Dermis microvascular lymphatic vessel endothelial cell (primary cell): ENCODE data around the gene ZNF813. TPM values are rescaled to one million over a fixed set of nuclear protein-coding genes. Genes with fewer than 3 reads are reported as not detected.
"Not testable (repeated sequence)": the region's sequence is repeated elsewhere in the genome, so short reads cannot be mapped to it uniquely, and the experiment has no call there.

Experiments
- DNase-seq, 2 donors: peaks; one replicate each; pipeline versions ENCODE4 v3.0.0 to v3.0.0-alpha.2; 2010; ENCODE audit warnings: low read depth in 2 of 2
- total RNA-seq: library from RNA; depleted of rRNA; stranded (reverse); fragments of >200 nt; gene quantifications from 2 replicates; pipeline ENCODE4 v1.2.1, GENCODE V29; 2014

ZNF813 gene
- total RNA-seq: 2.7 and 6.2 TPM in 2 replicates

DNA sequence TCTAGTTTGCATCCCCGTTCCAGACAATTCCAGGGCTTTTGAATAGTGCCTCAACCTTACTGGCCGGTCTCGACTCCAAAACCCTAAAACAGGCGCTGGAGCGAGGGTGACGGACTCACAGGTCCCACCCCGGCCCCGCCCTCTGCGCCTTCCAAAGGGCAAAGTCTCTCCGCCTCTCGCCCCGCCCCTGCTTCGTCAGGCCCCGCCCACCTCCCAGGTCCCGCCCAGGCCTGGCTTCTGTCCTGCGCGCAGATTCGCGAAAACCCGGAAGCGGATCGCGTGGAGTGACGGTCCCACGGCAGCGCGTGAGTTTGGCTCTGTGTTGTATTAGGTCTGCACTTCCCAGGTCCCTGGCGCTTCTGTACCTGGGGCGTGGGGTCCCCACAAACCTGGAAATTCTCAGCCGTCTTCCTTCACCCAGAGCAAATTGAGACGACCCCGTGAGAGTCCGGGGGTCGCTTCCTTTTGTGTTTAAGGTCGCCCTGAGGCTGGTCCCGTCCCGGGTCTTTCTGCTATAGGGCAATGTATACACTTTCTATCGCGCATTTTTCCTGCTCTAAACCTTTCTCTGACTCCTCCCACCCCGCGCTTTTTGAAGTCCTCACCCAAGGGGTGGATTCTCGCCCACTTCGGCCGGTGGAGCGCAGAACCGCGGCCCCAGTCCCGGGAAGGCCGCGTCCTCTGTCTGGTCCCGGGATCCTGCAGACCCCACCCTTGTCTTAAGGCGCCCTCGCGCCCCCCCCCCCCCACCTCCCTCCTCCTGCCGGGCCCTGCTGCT lies at the start of gene ZNF813:
ZNF813 (plus strand) TSS at position 249 of the 778 bp plus-strand sequence. CDS start 16,090 bp downstream, outside the sequence.
- DNase-seq: peak; percentile 63 to 88

DNA sequence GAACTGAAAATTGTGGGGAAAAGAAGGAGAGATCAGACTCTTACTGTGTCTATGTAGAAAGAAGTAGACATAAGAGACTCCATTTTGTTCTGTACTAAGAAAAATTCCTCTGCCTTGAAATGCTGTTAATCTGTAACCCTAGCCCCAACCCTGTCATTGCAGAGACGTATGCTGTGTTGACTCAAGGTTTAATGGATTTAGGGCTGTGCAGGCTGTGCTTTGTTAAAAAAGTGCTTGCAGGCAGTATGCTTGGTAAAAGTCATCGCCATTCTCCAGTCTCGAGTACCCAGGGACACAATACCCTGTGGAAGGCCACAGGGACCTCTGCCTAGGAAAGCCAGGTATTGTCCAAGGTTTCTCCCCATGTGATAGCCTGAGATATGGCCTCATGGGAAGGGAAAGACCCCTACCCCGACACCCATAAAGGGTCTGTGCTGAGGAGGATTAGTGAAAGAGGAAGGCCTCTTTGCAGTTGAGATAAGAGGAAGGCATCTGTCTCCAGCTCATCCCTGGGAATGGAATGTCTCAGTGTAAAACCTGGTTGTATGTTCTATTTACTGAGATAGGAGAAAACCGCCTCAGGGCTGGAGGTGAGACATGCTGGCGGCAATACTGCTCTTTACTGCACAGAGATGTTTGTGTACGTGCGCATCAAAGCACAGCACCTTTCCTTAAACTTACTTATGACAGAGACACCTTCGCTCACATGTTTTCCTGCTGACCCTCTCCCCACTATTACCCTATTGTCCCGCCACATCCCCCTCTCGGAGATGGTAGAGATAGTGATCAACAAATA lies 46.8 kb upstream of the ZNF813 start:
- not testable (repeated sequence) for DNase-seq

DNA sequence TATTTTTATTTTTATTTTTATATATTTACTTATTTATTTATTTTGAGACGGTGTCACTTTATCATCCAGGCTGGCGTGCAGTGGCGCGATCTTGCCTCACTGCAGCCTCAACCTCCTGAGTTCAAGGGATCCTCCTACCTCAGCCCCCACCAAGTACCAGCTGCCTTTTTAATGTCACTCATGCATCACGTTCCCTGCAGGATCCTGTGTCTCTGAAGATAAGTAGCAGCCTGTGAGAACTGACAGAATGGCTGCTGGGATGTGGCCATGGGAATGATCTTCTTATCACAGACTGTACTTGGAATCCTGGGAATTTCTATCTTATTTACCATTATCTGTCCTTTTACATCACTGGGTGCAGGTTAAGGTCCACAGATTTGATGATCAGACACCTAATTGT lies 45.0 kb upstream of the ZNF813 start:
- DNase-seq: no peak

DNA sequence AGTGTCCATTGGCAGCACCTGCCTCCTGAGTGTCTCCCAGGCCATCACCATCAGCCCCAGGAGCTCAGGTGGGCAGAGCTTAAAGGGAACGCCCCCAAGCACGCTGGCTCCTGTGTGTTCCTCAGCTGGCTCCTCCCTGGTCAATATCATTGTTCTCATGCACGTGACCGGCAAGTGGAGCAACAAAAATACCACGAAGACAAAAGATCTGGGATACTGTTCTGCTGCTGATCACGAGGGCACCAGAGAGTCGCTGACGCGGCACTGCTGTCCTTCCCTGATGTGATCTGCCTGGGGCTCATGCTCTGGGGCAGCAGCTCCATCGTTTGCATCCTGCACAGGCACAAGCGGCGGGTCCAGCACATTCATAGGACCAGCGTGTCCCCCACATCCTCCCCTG lies 44.5 kb upstream of the ZNF813 start:
- DNase-seq: peak; percentile 25 to 27

DNA sequence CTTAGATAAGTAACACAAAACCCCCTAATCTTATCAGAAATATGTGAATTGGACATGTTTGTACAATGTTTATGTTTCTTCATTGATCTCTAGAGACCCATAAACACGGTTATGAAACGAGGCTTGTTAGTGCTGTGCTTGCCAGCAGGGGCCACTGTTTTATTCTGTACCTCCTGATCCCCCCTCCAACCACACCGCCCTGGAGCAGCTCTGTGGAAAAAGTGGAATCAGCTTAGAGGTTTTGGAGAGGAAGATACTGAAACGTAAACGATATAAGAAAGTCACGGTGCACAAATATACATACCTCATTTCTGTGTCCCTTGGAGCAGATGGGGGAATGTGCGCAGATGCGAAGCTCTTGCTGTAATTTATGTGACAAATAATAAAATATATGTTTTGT lies 43.9 kb upstream of the ZNF813 start:
- peak; percentile 12 to 22 for DNase-seq

DNA sequence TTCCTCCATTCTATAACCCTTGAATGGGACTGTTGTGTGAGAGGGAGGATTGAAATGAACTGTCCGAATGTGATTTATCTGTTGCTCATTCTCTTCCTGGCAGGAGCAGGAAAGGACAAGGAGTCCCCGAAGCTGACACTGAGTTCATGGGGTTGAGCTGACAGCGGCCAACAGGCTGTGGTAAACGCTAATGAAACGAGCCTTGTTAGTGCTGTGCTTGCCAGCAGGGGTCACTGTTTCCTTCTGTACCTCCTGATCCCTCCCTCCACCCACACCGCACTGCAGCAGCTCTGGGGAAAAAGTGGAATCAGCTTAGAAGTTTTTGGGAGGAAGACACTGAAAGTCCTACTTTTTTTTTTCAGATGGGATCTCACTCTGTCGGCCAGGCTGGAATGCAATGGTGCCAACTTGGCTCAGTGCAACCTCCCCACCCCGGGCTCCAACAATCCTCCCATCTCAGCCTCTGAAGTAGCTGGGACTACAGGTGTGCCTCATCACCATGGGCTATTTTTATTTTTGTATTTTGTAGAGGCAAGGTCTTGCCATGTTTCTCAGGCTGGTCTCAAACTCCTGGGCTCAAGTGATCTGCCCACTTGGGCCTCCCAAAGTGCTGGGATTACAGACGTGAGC lies 42.5 kb upstream of the ZNF813 start:
- peak; percentile 71 to 79 for DNase-seq

DNA sequence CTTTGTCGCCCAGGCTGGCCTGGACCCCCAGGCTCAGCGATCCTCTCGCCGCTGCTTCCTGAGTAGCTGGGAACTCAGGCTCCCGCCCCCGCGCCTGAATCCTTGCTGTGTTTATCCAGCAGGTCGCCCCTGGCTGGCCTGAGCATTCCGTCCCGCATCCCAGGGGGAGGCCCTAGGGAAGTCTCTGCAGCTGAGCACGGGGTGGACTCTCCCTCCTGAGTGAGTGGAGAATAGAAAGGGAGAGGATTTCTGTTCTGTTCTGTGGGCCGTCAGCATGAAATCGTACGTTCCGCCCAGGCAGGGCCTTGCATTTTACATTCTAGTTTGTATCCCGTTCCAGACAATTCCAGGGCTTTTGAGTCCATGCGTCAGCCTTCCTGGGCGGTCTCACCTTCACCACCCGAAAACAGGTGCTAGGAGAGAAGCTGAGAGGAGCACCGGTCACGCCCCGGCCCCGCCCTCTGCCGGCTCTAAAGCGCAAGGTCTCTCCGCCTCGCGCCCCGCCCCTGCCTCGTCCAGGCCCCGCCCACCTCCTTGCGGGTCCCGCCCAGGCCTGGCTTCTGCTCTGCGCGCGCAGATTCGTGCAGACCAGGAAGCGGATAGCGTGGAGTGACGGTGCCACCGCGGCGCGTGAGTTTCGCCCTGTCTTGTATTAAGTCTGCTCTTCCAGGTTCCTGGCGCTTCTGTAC lies 36.0 kb upstream of the ZNF813 start, which contains the start of gene ZNF761:
ZNF761 (plus strand) TSS at position 586 of the 689 bp plus-strand sequence. CDS start 15,285 bp downstream, outside the sequence.
- DNase-seq: peak; percentile 74 to 95

DNA sequence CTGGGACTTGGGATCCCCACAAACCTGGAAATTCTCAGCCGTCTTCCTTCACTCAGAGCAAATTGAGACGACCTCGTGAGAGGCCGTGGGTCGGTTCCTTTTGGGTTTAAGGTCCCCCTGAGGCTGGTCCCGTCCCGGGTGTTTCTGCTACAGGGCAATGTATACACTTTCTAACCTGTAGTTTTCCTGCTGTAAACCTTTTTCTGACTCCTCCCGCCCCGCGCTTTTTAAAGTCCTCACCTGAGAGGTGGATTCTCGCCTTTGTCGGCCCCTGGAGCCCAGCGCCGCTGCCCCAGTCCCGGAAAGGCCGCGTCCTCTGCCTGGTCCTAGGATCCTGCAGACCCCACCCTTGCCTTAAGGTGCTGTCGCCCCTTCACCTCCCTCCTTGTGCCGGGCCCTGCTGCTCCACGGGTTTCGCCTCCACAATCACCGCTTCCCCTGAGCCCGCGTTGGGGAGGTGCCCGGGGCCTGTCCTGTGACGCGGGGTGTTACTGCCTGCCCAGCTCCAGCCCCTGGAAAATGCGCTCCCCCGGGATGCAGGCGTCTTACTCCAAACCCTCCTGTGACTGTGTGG lies 35.4 kb upstream of the ZNF813 start:
- peak in 1 of 2 donors; percentile 36 for DNase-seq

DNA sequence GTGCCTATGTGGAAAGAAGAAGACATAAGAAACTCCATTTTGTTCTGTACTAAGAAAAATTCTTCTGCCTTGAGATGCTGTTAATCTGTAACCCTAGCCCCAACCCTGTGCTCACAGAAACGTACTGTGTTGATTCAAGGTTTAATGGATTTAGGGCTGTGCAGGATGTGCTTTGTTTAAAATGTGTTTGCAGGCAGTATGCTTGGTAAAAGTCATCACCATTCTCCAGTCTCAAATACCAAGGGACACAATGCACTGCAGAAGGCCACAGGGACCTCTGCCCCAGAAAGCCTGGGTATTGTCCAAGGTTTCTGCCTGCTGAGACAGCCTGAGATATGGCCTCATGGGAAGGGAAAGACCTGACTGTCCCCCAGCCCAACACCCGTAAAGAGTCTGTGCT lies 23.7 kb upstream of the ZNF813 start:
- not testable (repeated sequence) for DNase-seq

DNA sequence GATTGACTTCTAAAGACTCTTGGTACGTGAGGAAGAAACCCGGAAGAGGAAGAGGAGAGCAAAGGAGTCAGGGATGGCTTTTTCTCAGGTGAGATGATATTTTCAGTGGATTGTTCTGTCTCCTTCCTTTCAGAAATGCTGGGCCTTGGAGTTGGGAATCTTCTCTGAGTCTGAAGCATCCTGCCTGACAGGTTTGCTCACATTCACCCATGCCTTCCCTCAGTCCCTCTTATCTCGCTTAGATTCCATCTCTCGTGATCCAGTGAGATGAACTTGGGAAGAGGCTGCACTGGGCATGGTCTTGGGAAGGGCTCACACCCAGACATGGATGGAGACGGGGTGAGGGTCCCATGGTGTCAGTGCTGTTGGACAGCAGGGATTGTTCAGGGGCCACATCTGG lies 20.3 kb upstream of the ZNF813 start:
- not testable (repeated sequence) for DNase-seq

DNA sequence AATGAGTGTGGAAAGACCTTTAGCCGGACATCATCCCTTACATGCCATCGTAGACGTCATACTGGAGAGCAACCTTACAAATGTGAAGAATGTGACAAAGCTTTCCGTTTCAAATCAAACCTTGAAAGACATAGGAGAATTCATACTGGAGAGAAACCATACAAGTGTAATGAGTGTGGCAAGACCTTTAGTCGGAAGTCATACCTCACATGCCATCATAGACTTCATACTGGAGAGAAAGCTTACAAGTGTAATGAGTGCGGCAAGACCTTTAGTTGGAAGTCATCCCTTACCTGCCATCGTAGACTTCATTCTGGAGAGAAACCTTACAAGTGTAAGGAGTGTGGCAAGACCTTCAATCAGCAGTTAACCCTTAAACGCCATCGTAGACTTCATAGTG lies 11.7 kb upstream of the ZNF813 start:
- DNase-seq: no peak

DNA sequence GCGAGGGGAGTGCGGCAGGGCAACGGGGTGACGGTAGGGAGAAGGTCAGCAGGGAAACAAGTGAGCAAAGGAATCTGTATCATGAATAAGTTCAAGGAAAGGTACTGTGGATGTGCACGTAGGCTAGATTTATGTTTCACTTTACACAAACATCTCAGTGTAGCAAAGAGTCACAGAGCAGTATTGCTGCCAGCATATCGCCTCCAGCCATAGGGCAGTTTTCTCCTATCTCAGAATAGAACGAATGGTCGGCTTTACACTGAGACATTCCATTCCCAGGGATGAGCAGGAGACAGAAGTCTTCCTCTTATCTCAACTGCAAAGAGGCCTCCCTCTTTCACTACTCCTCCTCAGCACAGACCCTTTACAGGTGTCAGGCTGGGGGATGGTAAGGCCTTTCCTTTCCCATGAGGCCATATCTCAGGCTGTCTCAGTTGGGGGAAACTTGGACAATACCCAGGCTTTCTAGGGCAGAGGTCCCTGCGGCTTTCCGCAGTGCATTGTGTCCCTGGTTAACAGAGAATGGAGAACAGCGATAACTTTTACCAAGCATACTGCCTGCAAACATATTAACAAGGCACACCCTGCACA lies 7.3 kb upstream of the ZNF813 start:
- not testable (repeated sequence) for DNase-seq

DNA sequence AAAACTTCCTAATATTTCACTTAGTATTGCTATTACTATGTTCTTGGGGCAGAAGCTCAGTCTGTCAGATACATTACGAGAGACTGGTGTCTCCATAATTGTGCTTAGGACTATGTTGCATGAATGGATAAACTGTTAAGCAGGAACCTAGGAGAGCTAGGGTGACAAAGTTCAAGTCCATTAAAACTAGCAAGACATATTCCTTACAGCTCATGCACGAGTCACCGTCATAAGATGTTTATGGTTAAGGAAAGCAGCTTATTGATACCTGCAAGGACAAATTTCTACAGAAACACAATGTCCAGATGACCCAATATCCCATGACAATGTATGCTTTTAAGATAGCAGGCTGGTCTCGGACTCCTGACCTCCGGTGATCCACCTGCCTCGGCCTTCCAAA lies 5.7 kb upstream of the ZNF813 start:
- DNase-seq: no peak

DNA sequence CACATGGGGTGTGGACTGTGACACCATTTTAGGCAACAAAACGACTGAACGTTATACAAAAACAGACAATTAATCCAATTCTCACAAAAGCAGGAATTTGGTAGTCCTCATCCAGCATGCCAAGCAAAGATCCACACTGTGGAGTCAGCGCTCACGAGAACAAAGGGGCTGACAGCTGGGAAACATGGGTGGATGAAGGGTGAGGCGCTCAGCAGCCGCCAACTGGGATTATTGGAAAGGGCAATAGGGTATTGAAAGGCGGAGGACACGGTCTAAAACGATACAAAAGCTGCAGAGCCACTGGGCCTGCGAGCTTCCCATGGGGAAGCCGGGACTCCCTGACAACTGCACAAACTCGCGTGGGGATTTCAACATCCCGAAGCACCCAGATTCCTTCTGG lies 4.7 kb upstream of the ZNF813 start:
- no peak for DNase-seq

DNA sequence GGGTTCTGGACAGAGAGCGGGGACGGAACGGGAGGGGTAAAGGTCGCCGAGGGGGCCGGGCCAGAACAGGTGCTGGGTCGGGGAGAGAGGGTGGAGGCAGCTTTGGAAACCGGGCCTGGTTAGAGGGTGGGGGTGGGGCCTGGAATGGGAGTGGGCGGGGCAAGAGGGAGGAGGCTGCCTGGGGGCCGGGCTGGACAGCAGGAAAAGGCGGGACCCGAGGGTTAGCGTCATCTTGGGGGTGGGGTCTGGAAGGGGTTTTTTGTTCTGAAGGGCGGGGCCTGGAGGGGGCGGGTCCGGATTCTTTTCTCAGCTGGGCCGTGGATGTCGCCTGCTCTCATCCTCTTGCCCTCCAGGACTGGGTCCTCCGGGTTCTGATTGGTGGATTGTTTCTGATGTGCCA lies 4.3 kb upstream of the ZNF813 start:
- DNase-seq: peak; percentile 20 to 48

DNA sequence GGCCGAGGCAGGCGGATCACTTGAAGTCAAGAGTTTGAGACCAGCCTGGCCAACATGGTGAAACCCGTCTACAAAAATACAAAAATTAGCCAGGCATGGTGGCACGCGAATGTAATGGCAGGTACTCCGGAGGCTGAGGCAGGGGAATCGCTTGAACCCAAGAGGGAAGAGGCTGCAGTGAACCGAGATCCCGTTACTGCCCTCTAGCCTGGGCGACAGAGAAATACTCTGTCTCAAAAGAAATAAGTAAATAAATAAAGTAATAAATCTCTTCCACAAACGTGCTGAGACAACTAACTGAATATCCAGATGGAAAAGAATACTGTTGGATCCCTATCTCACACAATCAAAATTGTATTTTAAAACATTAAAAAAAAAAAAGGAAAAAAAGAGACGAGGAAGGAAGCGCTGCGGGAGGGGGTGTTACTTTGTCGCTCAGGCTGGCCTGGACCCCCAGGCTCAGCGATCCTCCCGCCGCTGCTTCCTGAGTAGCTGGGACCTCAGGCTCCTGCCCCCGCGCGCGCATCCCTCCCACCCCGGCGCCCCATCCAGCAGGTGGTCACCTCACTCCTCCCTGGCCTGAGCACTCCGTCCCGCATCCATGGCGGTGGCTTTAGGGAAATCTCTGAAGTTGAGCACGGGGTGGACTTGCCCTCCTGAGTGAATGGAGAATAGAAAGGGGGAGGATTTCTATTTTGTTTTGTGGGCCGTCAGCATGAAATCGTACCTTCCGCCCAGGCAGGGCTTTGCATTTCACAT lies 628 bp upstream of the ZNF813 start:
- no peak for DNase-seq

DNA sequence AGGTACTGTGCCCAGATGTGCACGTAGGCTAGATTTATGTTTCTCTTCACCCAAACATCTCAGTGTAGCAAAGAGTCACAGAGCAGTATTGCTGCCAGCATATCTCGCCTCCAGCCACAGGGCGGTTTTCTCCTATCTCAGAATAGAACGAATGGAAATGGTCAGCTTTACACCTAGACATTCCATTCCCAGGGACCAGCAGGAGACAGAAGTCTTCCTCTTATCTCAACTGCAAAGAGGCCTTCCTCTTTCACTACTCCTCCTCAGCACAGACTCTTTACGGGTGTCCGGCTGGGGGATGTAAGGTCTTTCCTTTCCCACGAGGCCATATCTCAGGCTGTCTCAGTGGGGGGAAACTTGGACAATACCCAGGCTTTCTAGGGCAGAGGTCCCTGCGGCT lies 1.1 kb downstream of the ZNF813 start:
- peak in 1 of 2 donors; percentile 8 for DNase-seq

DNA sequence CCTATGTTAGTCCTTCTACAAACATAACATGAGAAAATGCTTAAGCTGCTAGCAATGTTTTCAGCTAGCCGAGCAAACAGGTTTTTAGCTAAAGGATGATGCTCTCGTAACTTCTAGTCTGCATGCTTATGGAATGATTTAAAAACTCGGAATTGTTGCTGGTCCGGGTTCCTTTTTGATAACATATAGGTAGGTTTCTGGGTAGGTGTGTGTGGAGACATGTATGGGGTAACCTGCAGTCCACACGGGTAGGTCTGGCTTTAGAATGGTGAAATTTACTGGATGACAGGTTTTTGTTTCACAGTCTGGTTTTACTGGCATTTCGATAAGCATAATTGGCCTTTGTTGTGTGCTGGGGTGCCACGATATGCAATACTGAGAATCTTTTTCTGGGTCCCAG lies 4.4 kb downstream of the ZNF813 start:
- DNase-seq: no peak

DNA sequence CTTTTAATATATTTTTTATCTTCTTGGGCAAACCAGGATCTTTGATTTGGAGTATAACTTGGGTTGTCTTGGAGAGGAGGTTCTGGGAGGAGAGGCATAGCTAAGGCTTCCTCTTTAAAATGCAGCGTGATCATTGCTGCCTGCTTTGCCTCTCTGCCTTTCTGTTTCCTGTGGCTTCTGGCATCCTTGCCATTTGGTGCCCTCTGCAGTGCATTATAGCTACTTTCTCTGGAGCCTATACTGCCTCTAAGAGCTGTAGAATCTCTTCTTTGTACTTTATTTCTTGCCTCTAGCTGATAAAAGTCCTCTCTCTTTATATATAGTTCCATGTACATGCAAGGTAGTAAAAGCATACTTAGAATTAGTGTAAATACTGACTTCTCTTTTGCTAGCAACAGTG lies 7.3 kb downstream of the ZNF813 start:
- DNase-seq: not testable (repeated sequence)

DNA sequence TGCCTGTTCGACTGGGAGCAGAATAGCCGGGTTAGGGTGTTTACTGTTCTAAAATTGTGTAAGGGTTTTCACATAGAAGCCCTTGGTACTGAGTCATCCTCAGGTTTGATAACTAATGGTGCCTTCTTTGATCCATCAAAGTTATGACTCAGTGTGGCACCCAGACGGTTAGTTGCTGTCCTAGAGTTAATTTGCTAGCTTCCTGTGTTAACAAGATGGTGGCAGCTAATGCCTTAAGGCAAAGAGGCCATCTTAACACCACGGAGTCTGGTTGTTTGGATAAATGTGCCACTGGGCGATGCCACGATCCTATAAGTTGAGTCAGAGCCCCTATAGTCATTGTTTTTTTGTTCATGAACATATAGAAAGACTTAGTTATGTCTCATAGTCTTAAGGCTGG lies 7.9 kb downstream of the ZNF813 start:
- not testable (repeated sequence) for DNase-seq
